DOHH2 (cell line): ENCODE measurements around the gene DCST1.

Source experiments
- H3F3A ChIP-seq: fragments of 200-600 bp; sonication (generic), shearing (Covaris generic); 2 replicates; pipeline ENCODE4 v1.6.0; 2016; ENCODE audit warnings: antibody characterized with exemption, mild to moderate bottlenecking; ENCODE audit not compliant: control insufficient read depth, insufficient read depth
- H3K27ac ChIP-seq: fragments of 200-600 bp; sonication (generic); 2 replicates; pipeline ENCODE4 v1.5.1; 2014; ENCODE audit warnings: low read depth, mild to moderate bottlenecking, low read length, moderate library complexity
- H3K27me3 ChIP-seq: fragments of 200-600 bp; sonication (generic); 2 replicates; pipeline ENCODE4 v1.6.1; 2014; ENCODE audit warnings: mild to moderate bottlenecking, low read length, mixed read lengths; ENCODE audit not compliant: control insufficient read depth
- H3K36me3 ChIP-seq: fragments of 200-600 bp; sonication (generic); 2 replicates; pipeline ENCODE4 v1.6.1; 2014; ENCODE audit warnings: mild to moderate bottlenecking, low read length, moderate library complexity, mixed read lengths; ENCODE audit not compliant: control insufficient read depth
- H3K4me1 ChIP-seq: fragments of 200-600 bp; sonication (generic); 2 replicates; pipeline ENCODE4 v1.6.1; 2014; ENCODE audit warnings: mild to moderate bottlenecking, low read length, mixed read lengths; ENCODE audit not compliant: control insufficient read depth
- H3K4me2 ChIP-seq: fragments of 200-600 bp; sonication (generic); 2 replicates; pipeline ENCODE4 v1.6.0; 2014; ENCODE audit warnings: mild to moderate bottlenecking, low read length, moderate library complexity
- H3K4me3 ChIP-seq: fragments of 200-600 bp; sonication (generic); 2 replicates; pipeline ENCODE4 v1.5.1; 2014; ENCODE audit warnings: mild to moderate bottlenecking, low read length, mixed read lengths
- H3K79me2 ChIP-seq: fragments of 200-600 bp; sonication (generic); 2 replicates; pipeline ENCODE4 v1.6.1; 2014; ENCODE audit warnings: mild to moderate bottlenecking, low read length, mixed read lengths; ENCODE audit not compliant: control insufficient read depth
- H3K9me2 ChIP-seq: fragments of 200-600 bp; sonication (generic); replicated peaks from 2 replicates; pipeline ENCODE4 v1.6.1; 2014; ENCODE audit warnings: mild to moderate bottlenecking, low read length, mixed read lengths; ENCODE audit not compliant: control insufficient read depth
- H3K9me3 ChIP-seq: fragments of 200-600 bp; sonication (generic); 2 replicates; pipeline ENCODE4 v1.6.1; 2014; ENCODE audit warnings: antibody characterized with exemption, low read length, mixed read lengths; ENCODE audit not compliant: control insufficient read depth, insufficient read depth
- H4K20me1 ChIP-seq: fragments of 200-600 bp; sonication (generic); 2 replicates; pipeline ENCODE4 v1.6.0; 2014; ENCODE audit warnings: low read depth, mild to moderate bottlenecking, antibody characterized with exemption, low read length, moderate library complexity; ENCODE audit not compliant: control insufficient read depth, insufficient read depth
- CTCF ChIP-seq: fragments of 200-600 bp; sonication (generic); IDR thresholded peaks from one replicate; pipeline ENCODE4 v1.5.1; 2014; ENCODE audit warnings: antibody characterized with exemption, mild to moderate bottlenecking, low read depth, low read length; ENCODE audit not compliant: poor library complexity, severe bottlenecking
- EZH2phosphoT487 ChIP-seq: fragments of 200-600 bp; sonication (generic); IDR thresholded peaks from 2 replicates; pipeline ENCODE4 v1.6.1; 2017; ENCODE audit warnings: borderline replicate concordance, mild to moderate bottlenecking, antibody characterized with exemption, low read length, moderate library complexity, mixed read lengths

The DCST1 gene

GRCh38 chr1:155037043-155037442 lies 3.4 kb downstream of the DCST1 start:
- Histone ChIP-seq H3F3A (no peaks in the 10 kb centered on the region), H3K27me3 (peaks cover 37% of the 10 kb centered on the region), H3K27ac (no peak overlapping the region), H3K4me1 (no peaks in the 10 kb centered on the region), H4K20me1 (no peaks in the 10 kb centered on the region), H3K9me2 (no peaks in the 10 kb centered on the region), H3K9me3 (no peaks in the 10 kb centered on the region), H3K4me2 (no peak overlapping the region), H3K4me3 (no peak overlapping the region), H3K79me2 (no peaks in the 10 kb centered on the region), H3K36me3 (no peaks in the 10 kb centered on the region)
- TF ChIP-seq EZH2phosphoT487, result no peak
- no peak for TF ChIP-seq CTCF

- no peaks in the 10 kb centered on the region for H3K9me3 ChIP-seq
- H3K9me2 ChIP-seq, result no peaks in the 10 kb centered on the region
- H3K36me3 ChIP-seq, result no peaks in the 10 kb centered on the region
- H3K4me1 ChIP-seq, result no peaks in the 10 kb centered on the region
- H4K20me1 ChIP-seq, result no peaks in the 10 kb centered on the region
- no peak overlapping the region for H3K4me2 ChIP-seq
- no peak overlapping the region for H3K4me3 ChIP-seq
- H3K27me3 ChIP-seq, result peaks cover 43% of the 10 kb centered on the region
- no peaks in the 10 kb centered on the region for H3K79me2 ChIP-seq
- TF ChIP-seq EZH2phosphoT487 (no peak), CTCF (no peak)
- no peak overlapping the region for H3K27ac ChIP-seq
- H3F3A ChIP-seq, result no peaks in the 10 kb centered on the region
Measured at GRCh38 chr1:155037851-155038441, 4.3 kb downstream of the DCST1 start.

- Histone ChIP-seq H3K4me1 (no peaks in the 10 kb centered on the region), H3K27me3 (peaks cover 40% of the 10 kb centered on the region), H3K9me3 (no peaks in the 10 kb centered on the region), H3K27ac (no peak overlapping the region), H3K79me2 (no peaks in the 10 kb centered on the region), H3F3A (no peaks in the 10 kb centered on the region), H3K4me2 (no peak overlapping the region), H3K4me3 (no peak overlapping the region), H3K36me3 (no peaks in the 10 kb centered on the region), H4K20me1 (no peaks in the 10 kb centered on the region), H3K9me2 (no peaks in the 10 kb centered on the region)
- TF ChIP-seq CTCF (no peak), EZH2phosphoT487 (no peak)
Measured at GRCh38 chr1:155038602-155039307, 5.1 kb downstream of the DCST1 start.
